Esophagus muscularis mucosa (tissue), 4 donors: Measurements from ENCODE around the gene SLC6A9.

ENCODE experiments used
- EP300 ChIP-seq: sonication (generic); formaldehyde crosslinking; IDR thresholded peaks from one replicate; pipeline ENCODE4 v1.6.1; 2017; ENCODE audit warnings: antibody characterized with exemption
- POLR2AphosphoS5 ChIP-seq, 2 donors: sonication (generic); formaldehyde crosslinking; IDR thresholded peaks; one replicate each; pipeline ENCODE4 v1.6.1; 2017; ENCODE audit warnings: antibody characterized with exemption in 2 of 2
- TF ChIP-seq, protein P1 (sequence below), 3 experiments: fragments of 200-600 bp in 2 of 3; fragments of 450-650 bp in 1 of 3; sonication (generic) in 2 of 3; IDR thresholded peaks; one replicate each; pipeline ENCODE4 v1.5.1; 2017 to 2019; ENCODE audit warnings: antibody characterized with exemption in 3 of 3, mild to moderate bottlenecking in 2 of 3, moderate library complexity in 1 of 3

DNA sequence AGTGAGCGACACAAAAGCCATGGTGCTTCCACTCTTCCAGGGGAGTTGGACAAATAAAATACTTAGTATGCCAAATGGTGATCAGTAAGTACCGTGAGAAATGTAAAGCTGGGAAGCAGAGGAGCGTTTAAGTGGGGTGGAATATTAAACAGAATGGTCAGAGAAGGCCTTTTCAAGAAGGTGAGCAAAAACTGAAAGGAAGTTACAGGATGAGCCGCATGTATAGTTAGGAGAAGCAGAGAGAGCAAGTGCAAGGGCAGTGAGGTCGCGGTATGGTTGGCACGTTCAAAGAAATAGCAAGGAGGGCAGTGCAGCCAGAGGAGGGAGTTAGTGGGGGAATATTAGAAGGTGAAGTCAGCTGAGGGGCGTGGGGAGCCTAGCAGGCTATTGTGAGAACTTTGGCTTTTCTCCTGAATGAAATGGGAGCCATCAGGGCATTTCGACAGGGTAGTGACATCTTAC is 57.2 kb downstream of the SLC6A9 start:
- TF ChIP-seq EP300 (no peak), POLR2AphosphoS5 (IDR thresholded peaks at IDR 0.05) (no peak)
- TF ChIP-seq, protein P1, sequence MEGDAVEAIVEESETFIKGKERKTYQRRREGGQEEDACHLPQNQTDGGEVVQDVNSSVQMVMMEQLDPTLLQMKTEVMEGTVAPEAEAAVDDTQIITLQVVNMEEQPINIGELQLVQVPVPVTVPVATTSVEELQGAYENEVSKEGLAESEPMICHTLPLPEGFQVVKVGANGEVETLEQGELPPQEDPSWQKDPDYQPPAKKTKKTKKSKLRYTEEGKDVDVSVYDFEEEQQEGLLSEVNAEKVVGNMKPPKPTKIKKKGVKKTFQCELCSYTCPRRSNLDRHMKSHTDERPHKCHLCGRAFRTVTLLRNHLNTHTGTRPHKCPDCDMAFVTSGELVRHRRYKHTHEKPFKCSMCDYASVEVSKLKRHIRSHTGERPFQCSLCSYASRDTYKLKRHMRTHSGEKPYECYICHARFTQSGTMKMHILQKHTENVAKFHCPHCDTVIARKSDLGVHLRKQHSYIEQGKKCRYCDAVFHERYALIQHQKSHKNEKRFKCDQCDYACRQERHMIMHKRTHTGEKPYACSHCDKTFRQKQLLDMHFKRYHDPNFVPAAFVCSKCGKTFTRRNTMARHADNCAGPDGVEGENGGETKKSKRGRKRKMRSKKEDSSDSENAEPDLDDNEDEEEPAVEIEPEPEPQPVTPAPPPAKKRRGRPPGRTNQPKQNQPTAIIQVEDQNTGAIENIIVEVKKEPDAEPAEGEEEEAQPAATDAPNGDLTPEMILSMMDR (IDR thresholded peaks at IDR 0.05): no peak
